OCI-LY7 (cell line): ENCODE results near the gene CTSZ. TPM values are rescaled to one million over a fixed set of nuclear protein-coding genes. Genes with fewer than 3 reads are reported as not detected.

Source experiments
- BruUV-seq: library from RNA; stranded (reverse); fragments of 400-500 nt; replicated peaks from 2 replicates; lab custom pipeline; 2021; lab: Mats Ljungman, UMichigan
- CTCF ChIA-PET: fragments of 300-600 bp; sonication (Branson Sonifier 250); formaldehyde crosslinking; loops from one replicate; lab custom pipeline; 2022; ENCODE audit warnings: antibody characterized with exemption; ENCODE audit not compliant: unreplicated experiment; lab: Charles Lee
- POLR2A ChIA-PET: fragments of 300-600 bp; sonication (Branson Sonifier 250); formaldehyde crosslinking; loops from one replicate; lab custom pipeline; 2022; ENCODE audit warnings: antibody characterized with exemption; lab: Charles Lee
- DNase-seq: peaks from one replicate; pipeline ENCODE4 v3.0.0-alpha.2; 2015; ENCODE audit warnings: low spot score
- H2AFZ ChIP-seq: fragments of 200-600 bp; sonication (generic), shearing (Covaris generic); 2 replicates; pipeline ENCODE4 v1.6.1; 2014; ENCODE audit warnings: mild to moderate bottlenecking, antibody characterized with exemption, low read length, moderate library complexity
- H3K27ac ChIP-seq: fragments of 200-600 bp; sonication (generic); 2 replicates; pipeline ENCODE4 v1.5.1; 2014; ENCODE audit warnings: mixed run types, low read depth, mild to moderate bottlenecking, moderate library complexity, low read length, inconsistent platforms; ENCODE audit not compliant: poor library complexity, severe bottlenecking
- H3K36me3 ChIP-seq: fragments of 200-600 bp; sonication (generic); 2 replicates; pipeline ENCODE4 v1.6.1; 2014; ENCODE audit warnings: mild to moderate bottlenecking, antibody characterized with exemption, low read length, moderate library complexity, mixed read lengths; ENCODE audit not compliant: insufficient read depth
- H3K4me1 ChIP-seq: fragments of 200-600 bp; sonication (generic); 2 replicates; pipeline ENCODE4 v1.5.1; 2014; ENCODE audit warnings: mild to moderate bottlenecking, low read length; ENCODE audit not compliant: insufficient read depth, poor library complexity, severe bottlenecking
- H3K4me2 ChIP-seq: fragments of 200-600 bp; sonication (generic); 2 replicates; pipeline ENCODE4 v1.6.1; 2014; ENCODE audit warnings: mild to moderate bottlenecking, low read length
- H3K4me3 ChIP-seq: fragments of 200-600 bp; sonication (generic); 2 replicates; pipeline ENCODE4 v1.5.1; 2014; ENCODE audit warnings: mild to moderate bottlenecking, low read depth, low read length; ENCODE audit not compliant: poor library complexity, severe bottlenecking
- H3K79me2 ChIP-seq: fragments of 200-600 bp; sonication (generic); 2 replicates; pipeline ENCODE4 v1.6.1; 2016; ENCODE audit warnings: low read depth, mild to moderate bottlenecking, low read length, moderate library complexity, mixed read lengths; ENCODE audit not compliant: insufficient read depth
- H3K9me2 ChIP-seq: fragments of 200-600 bp; sonication (generic); 2 replicates; pipeline ENCODE4 v1.6.1; 2016; ENCODE audit warnings: mild to moderate bottlenecking, low read length, mixed read lengths; ENCODE audit not compliant: insufficient read depth
- H3K9me3 ChIP-seq: fragments of 200-600 bp; sonication (generic); 2 replicates; pipeline ENCODE4 v1.6.1; 2014; ENCODE audit warnings: mild to moderate bottlenecking, mixed run types, low read length, mixed read lengths
- H4K20me1 ChIP-seq: fragments of 200-600 bp; sonication (generic); 2 replicates; pipeline ENCODE4 v1.6.1; 2014; ENCODE audit warnings: mild to moderate bottlenecking, antibody characterized with exemption, low read length, moderate library complexity, mixed read lengths; ENCODE audit not compliant: insufficient read depth
- EZH2phosphoT487 ChIP-seq: fragments of 200-600 bp; sonication (generic); IDR thresholded peaks from 2 replicates; pipeline ENCODE4 v1.6.1; 2018; ENCODE audit warnings: low read depth, borderline replicate concordance, mild to moderate bottlenecking, mixed run types, antibody characterized with exemption, low read length, moderate library complexity, mixed read lengths
- intact Hi-C: fragments of 100-400 bp; cut with micrococcal nuclease; formaldehyde crosslinking; loops from one replicate; pipeline ENCODE4 v1.10.0; 2022; ENCODE audit not compliant: unreplicated experiment
- total RNA-seq, 2 experiments: library from RNA; depleted of rRNA in 1 of 2; stranded (reverse); fragments of >200 nt in 1 of 2; shearing (Covaris generic) in 1 of 2; gene quantifications; 2 replicates each; pipeline ENCODE4 v1.2.3, GENCODE V29; 2014 to 2022
- TF ChIP-seq, protein P1 (sequence below): fragments of 200-600 bp; sonication (generic); conservative IDR thresholded peaks from 2 replicates; pipeline ENCODE4 v1.5.1; 2014; ENCODE audit warnings: mild to moderate bottlenecking, antibody characterized with exemption, low read length, moderate library complexity, mixed read lengths

The CTSZ gene
- total RNA-seq, 2 experiments from 2014 or later, result 50.5 to 114 TPM

- TF ChIP-seq EZH2phosphoT487, result no peak
- TF ChIP-seq, protein P1, sequence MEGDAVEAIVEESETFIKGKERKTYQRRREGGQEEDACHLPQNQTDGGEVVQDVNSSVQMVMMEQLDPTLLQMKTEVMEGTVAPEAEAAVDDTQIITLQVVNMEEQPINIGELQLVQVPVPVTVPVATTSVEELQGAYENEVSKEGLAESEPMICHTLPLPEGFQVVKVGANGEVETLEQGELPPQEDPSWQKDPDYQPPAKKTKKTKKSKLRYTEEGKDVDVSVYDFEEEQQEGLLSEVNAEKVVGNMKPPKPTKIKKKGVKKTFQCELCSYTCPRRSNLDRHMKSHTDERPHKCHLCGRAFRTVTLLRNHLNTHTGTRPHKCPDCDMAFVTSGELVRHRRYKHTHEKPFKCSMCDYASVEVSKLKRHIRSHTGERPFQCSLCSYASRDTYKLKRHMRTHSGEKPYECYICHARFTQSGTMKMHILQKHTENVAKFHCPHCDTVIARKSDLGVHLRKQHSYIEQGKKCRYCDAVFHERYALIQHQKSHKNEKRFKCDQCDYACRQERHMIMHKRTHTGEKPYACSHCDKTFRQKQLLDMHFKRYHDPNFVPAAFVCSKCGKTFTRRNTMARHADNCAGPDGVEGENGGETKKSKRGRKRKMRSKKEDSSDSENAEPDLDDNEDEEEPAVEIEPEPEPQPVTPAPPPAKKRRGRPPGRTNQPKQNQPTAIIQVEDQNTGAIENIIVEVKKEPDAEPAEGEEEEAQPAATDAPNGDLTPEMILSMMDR, result no peak
- Histone ChIP-seq H3K4me3 (peak overlapping the region; percentile 74), H3K4me2 (peak overlapping the region; percentile 94), H3K79me2 (peaks cover 19% of the 10 kb centered on the region; the same call in 1 of the 2 replicates), H3K27ac (peak overlapping the region; percentile 85), H4K20me1 (no peaks in the 10 kb centered on the region), H3K4me1 (peaks cover 56% of the 10 kb centered on the region), H3K36me3 (peaks cover 37% of the 10 kb centered on the region), H3K9me3 (no peaks in the 10 kb centered on the region), H2AFZ (no peak overlapping the region; the same call in 1 of the 2 replicates), H3K9me2 (no peaks in the 10 kb centered on the region)
- no TSS peak for BruUV-seq
- POLR2A ChIA-PET, result interaction anchor here (2.3 kb wide), 1 partner anchor 39 kb away, joined by 5 read pairs; no protein-coding TSS in a partner anchor
- CTCF ChIA-PET, result interaction anchor here (1.0 kb wide), 1 partner anchor 10 kb away, joined by 5 read pairs; no protein-coding TSS in a partner anchor
- intact Hi-C loops, result loop anchor here (2.0 to 10.0 kb wide), 2 partner anchors 38 to 160 kb away; partner anchors contain the start of genes PRELID3B and ZNF831
- no peak for DNase-seq
Measured at GRCh38 chr20:59004493-59004762, 2.6 kb downstream of the CTSZ start.

DNA sequence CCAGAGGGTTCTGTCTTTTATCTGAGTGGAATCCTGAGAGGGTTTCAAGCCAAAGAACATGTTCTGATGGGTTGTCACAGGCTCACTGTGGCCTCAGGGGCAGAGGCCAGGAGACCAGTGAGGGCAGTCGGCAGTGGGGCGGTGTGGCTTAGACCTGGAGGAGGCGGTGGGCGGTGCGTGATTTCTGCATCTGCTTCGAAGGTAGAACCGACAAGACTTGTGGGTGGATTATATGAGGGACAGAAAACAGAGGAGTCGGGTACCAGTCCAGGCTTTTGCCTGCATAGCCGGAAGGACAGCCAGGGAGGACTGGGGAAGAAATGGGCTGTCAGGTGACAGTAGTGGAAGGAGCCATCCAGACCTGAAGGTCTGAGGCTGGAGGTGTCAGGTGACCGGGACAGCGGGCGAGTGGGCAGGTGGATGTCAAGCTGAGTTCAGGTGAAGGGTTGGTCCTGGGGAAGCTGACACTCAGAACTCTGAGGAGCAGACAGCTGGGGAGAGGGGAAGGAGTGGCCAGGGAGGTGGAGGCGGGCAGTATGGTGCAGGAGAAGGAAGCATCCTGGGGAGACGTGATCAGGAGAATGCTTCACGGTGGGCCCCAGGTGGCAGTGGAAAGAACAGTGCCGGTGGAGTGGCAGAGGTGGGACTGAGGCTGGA lies 3.1 kb downstream of the CTSZ start:
- Histone ChIP-seq H3K4me3 (peak overlapping the region; percentile 74), H2AFZ (no peak overlapping the region), H3K9me3 (no peaks in the 10 kb centered on the region), H4K20me1 (no peaks in the 10 kb centered on the region), H3K27ac (peak overlapping the region; percentile 85), H3K4me2 (peak overlapping the region; percentile 94), H3K79me2 (peaks cover 19% of the 10 kb centered on the region; the same call in 1 of the 2 replicates), H3K36me3 (peaks cover 41% of the 10 kb centered on the region), H3K9me2 (no peaks in the 10 kb centered on the region), H3K4me1 (peaks cover 52% of the 10 kb centered on the region)
- intact Hi-C loops, result loop anchor here (2.0 to 10.0 kb wide), 2 partner anchors 39 to 161 kb away; partner anchors contain the start of genes PRELID3B and ZNF831
- no TSS peak for BruUV-seq
- no peak for TF ChIP-seq EZH2phosphoT487
- TF ChIP-seq, protein P1, result no peak
- peak; percentile 16 for DNase-seq
- ChIA-PET CTCF (interaction anchor here (1.0 kb wide), 1 partner anchor 10 kb away, joined by 5 read pairs; no protein-coding TSS in a partner anchor), POLR2A (interaction anchor here (0.8 to 2.3 kb wide), 2 partner anchors 12 to 40 kb away, joined by 3 to 5 read pairs; no protein-coding TSS in a partner anchor)
